ENCODE measurements around the gene SMARCD3.

SMARCD3 gene

GRCh38 chr7:151248346-151249033 is at the start of gene SMARCD3:
SMARCD3 (minus strand) TSS chr7:151248694; CDS start chr7:151248562, 132 bp downstream.
- DNase-seq: peak; percentile 79

- no peak for DNase-seq
Observed at GRCh38 chr7:151296202-151296992, 47.9 kb upstream of the SMARCD3 start.

- no peak for DNase-seq
Observed at GRCh38 chr7:151292850-151293249, 44.4 kb upstream of the SMARCD3 start.

- DNase-seq: no peak
Observed at GRCh38 chr7:151291206-151291605, 42.7 kb upstream of the SMARCD3 start.

- no peak for DNase-seq
Observed at GRCh38 chr7:151290355-151290760, 41.9 kb upstream of the SMARCD3 start.

- DNase-seq: no peak
Observed at GRCh38 chr7:151289891-151290290, 41.4 kb upstream of the SMARCD3 start.

- DNase-seq: no peak
Observed at GRCh38 chr7:151286148-151286547, 37.7 kb upstream of the SMARCD3 start.

GRCh38 chr7:151283302-151283701 is 34.8 kb upstream of the SMARCD3 start:
- no peak for DNase-seq

GRCh38 chr7:151282111-151282510 is 33.6 kb upstream of the SMARCD3 start:
- DNase-seq: no peak

GRCh38 chr7:151281686-151282085 is 33.2 kb upstream of the SMARCD3 start:
- no peak for DNase-seq

GRCh38 chr7:151280388-151281019 is 32.0 kb upstream of the SMARCD3 start:
- no peak for DNase-seq

GRCh38 chr7:151279868-151280267 is 31.4 kb upstream of the SMARCD3 start:
- no peak for DNase-seq

GRCh38 chr7:151278949-151279348 is 30.5 kb upstream of the SMARCD3 start:
- DNase-seq: no peak

GRCh38 chr7:151277631-151278030 is 29.1 kb upstream of the SMARCD3 start:
- no peak for DNase-seq

GRCh38 chr7:151276666-151277590 is 28.4 kb upstream of the SMARCD3 start:
- peak; percentile 76 for DNase-seq

GRCh38 chr7:151275813-151276577 is 27.5 kb upstream of the SMARCD3 start:
- no peak for DNase-seq

GRCh38 chr7:151274936-151275812 is 26.7 kb upstream of the SMARCD3 start:
- no peak for DNase-seq

- no peak for DNase-seq
Observed at GRCh38 chr7:151274396-151274795, 25.9 kb upstream of the SMARCD3 start.

GRCh38 chr7:151273651-151274390 is 25.3 kb upstream of the SMARCD3 start:
- no peak for DNase-seq

- no peak for DNase-seq
Observed at GRCh38 chr7:151272877-151273276, 24.4 kb upstream of the SMARCD3 start.
